Activated CD8-positive, alpha-beta memory T cell treated with anti-CD3 and anti-CD28 coated beads for 4 hours (primary cell): ENCODE measurements around the gene CPXM2.

ENCODE experiments used
- DNase-seq, 2 donors: peaks; one replicate each; pipeline ENCODE4 v3.0.0-alpha.2; 2020; ENCODE audit warnings: low read depth in 2 of 2

The CPXM2 gene

GRCh38 chr10:123797813-123798212 lies 93.8 kb downstream of the CPXM2 start:
- no peak for DNase-seq

GRCh38 chr10:123796736-123797135 lies 94.9 kb downstream of the CPXM2 start:
- no peak for DNase-seq

- DNase-seq = no peak
Observed at GRCh38 chr10:123795846-123796590, 95.6 kb downstream of the CPXM2 start.

- DNase-seq = no peak
Observed at GRCh38 chr10:123795196-123795780, 96.3 kb downstream of the CPXM2 start.

- DNase-seq = no peak
Observed at GRCh38 chr10:123792248-123792978, 99.2 kb downstream of the CPXM2 start.

DNA sequence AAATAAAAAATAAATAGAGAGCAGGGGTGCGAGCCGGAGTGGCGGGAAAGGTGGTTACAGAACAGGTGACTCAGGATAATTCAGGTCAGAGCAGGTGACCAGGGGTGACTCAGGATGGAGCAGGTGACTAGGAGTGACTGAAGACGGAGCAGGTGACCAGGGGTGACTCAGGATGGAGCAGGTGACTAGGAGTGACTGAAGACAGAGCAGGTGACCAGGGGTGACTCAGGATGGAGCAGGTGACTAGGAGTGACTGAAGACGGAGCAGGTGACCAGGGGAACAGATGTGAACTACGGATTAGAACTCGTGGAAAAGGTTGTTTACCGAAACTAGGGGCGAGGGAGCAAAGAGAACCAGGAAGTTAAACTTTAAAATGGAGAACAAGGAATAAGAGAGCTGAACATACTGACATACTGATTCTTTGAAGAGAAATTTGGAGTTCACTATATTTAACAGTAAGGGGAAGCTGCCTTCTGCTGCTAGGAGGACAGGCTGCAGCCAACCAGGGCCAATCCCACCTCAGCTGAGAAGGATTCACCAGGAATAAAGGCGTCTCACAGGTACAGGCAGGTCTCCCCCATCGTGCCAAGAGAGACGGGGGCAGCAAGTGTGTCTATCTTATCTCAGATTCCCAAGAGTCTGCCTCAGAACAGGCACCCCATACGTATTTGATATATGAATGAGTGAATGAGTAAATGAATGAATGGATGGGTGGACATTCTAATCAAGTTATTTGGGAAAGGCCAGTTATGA lies 101.3 kb downstream of the CPXM2 start:
- DNase-seq = no peak

DNA sequence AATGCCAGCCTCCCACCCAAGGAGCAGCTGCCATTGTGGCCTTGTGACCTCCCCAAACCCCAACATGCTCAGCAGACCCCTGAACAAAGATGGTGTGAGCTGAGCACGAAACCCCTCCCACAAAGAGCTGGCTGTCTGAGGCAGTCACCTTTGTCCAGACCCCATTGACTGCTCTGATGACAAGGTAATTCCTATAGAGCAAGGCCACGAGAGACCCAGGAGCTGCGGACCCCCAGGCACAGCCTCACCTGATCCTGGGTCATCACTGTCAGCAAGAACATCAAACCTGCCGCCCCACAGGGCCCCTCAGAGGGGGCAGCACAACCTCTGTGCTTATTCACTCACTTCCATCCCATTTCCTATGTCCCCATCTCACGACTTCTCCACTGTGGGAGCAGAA lies 102.6 kb downstream of the CPXM2 start:
- no peak for DNase-seq

DNA sequence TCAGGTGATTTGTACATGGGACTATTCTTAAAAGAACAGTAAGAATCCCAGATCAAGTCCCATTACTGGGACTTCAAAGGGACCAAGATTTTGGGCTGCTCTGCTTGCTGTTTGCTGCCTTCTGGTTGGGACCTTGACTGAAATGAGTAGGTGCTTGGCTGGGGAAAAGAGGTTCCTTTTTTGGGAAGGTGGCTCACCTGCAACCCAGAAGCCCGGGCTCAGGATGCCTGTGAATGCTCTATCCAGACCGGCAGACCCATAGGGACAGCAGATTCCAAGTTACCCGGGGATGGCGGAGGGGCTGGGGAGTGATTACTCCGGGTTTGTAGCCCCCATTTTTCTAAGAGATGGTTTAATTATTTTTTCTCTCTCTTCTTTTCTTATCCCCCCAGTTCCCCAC lies 104.0 kb downstream of the CPXM2 start:
- no peak for DNase-seq

GRCh38 chr10:123786896-123787295 lies 104.7 kb downstream of the CPXM2 start:
- no peak for DNase-seq

DNA sequence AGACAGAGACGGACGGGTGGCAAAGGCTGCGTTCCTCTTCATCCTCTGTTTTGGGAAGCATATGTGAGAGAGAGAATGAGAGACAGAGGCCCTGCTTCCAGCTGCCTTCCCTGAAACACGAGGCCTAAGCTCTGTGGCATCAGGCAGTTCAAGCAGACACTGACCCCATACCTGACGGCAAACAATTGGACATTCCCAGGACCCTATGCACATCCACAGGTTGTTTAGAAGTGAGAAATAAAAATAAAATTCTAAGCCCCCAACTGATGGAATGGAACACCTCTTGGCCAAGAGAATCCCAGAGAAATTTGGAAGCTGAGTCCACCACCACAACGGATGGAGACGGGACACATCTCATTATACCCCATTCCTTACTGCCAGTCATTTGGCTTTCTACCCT lies 105.3 kb downstream of the CPXM2 start:
- no peak for DNase-seq

DNA sequence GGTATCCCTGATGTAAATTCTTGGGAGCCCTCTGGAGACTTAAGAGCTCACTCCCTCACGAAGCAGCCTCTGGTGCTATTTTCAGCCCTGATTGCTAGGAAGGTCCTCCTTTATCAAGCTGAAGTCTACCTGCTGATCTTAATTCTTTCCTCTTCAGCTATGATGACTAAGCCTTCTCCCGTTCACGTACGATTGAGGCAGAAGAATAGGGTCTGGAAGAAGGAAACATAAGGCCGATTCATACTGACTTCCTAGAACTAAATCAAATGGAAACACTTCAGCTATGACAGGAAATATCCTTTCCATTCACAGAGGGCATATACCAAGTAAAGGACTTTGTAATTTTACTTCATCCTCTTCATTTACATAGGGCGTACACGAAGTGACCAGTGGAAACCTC lies 107.0 kb downstream of the CPXM2 start:
- DNase-seq = no peak

- no peak for DNase-seq
Observed at GRCh38 chr10:123784216-123784615, 107.4 kb downstream of the CPXM2 start.

DNA sequence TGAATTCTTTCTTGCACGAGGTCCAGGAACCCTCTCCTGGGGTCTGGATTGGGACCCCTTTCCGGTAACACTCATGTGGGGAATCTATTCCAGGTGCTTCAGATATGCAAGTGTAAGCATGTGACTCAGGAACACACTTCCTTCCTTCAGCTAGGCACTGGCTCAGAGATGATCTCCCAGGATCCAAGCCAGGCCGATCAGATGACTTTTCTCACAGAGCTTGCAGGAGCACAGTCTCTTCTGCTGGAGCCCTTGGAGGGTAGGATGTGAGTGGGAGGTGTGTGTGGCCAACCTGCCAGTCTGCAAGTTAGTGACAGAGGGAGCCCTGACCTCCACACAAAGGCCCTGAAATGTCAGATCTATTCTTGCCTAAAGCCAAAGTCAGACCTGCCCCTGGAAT lies 108.3 kb downstream of the CPXM2 start:
- no peak for DNase-seq

- DNase-seq = no peak
Observed at GRCh38 chr10:123782549-123782948, 109.1 kb downstream of the CPXM2 start.

GRCh38 chr10:123781956-123782500 lies 109.6 kb downstream of the CPXM2 start:
- DNase-seq = no peak

DNA sequence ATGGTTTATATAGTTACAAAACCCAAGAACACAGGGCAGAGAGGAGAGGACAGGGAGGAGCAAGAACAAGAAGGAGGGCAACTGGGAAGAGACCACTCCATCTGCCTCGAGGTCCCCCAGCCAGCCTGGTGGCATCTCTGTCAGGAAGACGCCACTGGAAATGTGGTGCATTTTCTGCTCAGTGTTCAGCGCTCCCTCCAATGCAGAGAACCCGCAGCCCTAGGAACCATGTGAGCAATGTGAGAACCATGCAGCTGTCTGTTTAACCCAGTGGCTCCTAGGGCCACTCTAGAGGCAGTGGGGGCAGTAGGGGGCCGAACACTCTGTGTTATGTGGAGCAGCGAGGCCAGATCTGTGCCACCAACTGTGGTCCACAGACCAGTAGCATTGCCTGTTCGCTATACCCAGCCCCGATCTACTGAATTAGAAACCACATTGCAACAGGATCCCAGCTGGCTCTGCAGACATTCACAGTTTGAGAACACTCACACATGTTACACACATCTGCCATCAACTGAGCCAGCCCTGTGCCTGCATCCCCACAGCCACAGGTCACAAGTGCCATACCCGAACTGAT lies 110.2 kb downstream of the CPXM2 start:
- DNase-seq = no peak

GRCh38 chr10:123778719-123779517 lies 112.7 kb downstream of the CPXM2 start:
- DNase-seq = no peak

GRCh38 chr10:123777881-123778280 lies 113.7 kb downstream of the CPXM2 start:
- no peak for DNase-seq

DNA sequence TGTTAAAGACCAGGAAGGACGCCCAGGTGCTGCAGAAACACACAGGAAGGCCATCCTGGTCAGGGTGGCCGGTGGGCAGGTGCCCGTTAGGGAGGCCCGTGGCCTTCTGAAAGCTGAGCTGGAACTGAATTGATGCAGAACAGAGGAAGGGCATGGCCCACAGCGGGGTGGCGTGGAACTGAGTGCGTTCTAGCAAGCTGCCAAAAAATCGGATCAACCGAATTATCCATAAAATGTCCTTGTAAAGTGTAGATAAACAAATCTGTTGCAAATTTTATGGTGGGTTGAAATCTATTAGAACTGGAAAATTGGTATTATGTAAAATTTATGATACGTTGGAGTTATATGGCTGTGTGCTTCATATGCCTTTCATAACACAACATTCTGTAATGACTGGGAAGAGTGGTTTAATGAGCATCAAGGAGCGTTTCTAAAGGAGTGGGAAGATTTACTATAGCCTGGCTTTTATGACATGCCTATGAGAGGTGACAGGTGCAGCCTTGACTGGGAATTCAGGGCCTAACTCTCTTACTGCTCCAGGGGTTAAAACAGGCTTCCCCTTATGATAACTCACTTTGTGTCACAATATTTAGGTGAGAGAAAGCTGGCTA lies 117.4 kb downstream of the CPXM2 start:
- DNase-seq = no peak
